Measurements from ENCODE around the gene POM121. TPM values are rescaled to one million over a fixed set of nuclear protein-coding genes. Genes with fewer than 3 reads are reported as not detected.
A peak's percentile ranks its signal among the peaks of the same experiment; 100 is the strongest.
"Not testable (repeated sequence)": the region's sequence is repeated elsewhere in the genome, so short reads cannot be mapped to it uniquely, and the experiment has no call there.

POM121 gene
- total and polyA plus RNA-seq, 12 donors, result 5.7 to 44.3 (median 21.4) TPM

- H3K4me1 ChIP-seq (replicated peaks in 1 of 2); H3K27ac ChIP-seq; H3K4me3 ChIP-seq; H3K9me3 ChIP-seq (replicated peaks in 1 of 3); H3K36me3 ChIP-seq (replicated peaks in 1 of 2); DNase-seq; intact Hi-C loops (cut with DNase I); H3K27me3 ChIP-seq: not testable (repeated sequence)
- TF ChIP-seq CTCF (IDR thresholded peaks at IDR 0.05), result peak in 3 of 6 experiments; percentile 16 to 29 (median 16)
- 85 to 94% (median 88%) methylated on average over 5 to 21 of the region's 22 CpGs for WGBS, 4 donors
Measured at GRCh38 chr7:72946130-72946745, 21.3 kb downstream of the POM121 start.

- H3K27ac ChIP-seq; H3K36me3 ChIP-seq (replicated peaks in 1 of 2); H3K9me3 ChIP-seq (replicated peaks in 1 of 3); DNase-seq; intact Hi-C loops (cut with DNase I); H3K4me1 ChIP-seq (replicated peaks in 1 of 2); H3K27me3 ChIP-seq; H3K4me3 ChIP-seq: not testable (repeated sequence)
- WGBS, 4 donors, result 45 to 80% (median 70%) methylated on average over 8 to 18 of the region's 23 CpGs
Measured at GRCh38 chr7:72948714-72949113, 23.8 kb downstream of the POM121 start.

GRCh38 chr7:72949276-72949675, 24.4 kb downstream of the POM121 start:
- WGBS, 4 donors, result 74 to 100% (median 83%) methylated on average over 1 to 9 of the region's 9 CpGs
- intact Hi-C loops (cut with DNase I); H3K36me3 ChIP-seq (replicated peaks in 1 of 2); H3K4me1 ChIP-seq (replicated peaks in 1 of 2); H3K4me3 ChIP-seq; H3K9me3 ChIP-seq (replicated peaks in 1 of 3); H3K27me3 ChIP-seq: not testable (repeated sequence)
- H3K27ac ChIP-seq, result peak overlapping the region in 1 of 5 donors; percentile 34
- DNase-seq, result peak in 1 of 7 donors; percentile 9

GRCh38 chr7:72949686-72950085, 24.8 kb downstream of the POM121 start:
- H3K9me3 ChIP-seq (replicated peaks in 1 of 3); intact Hi-C loops (cut with DNase I); H3K36me3 ChIP-seq (replicated peaks in 1 of 2); H3K27me3 ChIP-seq; H3K4me1 ChIP-seq (replicated peaks in 1 of 2); H3K4me3 ChIP-seq: not testable (repeated sequence)
- WGBS, 4 donors, result 67 to 100% (median 80%) methylated on average over 2 to 4 of the region's 6 CpGs
- peak in 6 of 7 donors; percentile 34 to 65 (median 55) for DNase-seq
- H3K27ac ChIP-seq, result peak overlapping the region in 1 of 5 donors; percentile 34

- 58% methylated on average over 3 of the region's 6 CpGs; no CpG with 5 or more reads in 3 of the 4 donors for WGBS, 4 donors
- H3K4me1 ChIP-seq (replicated peaks in 1 of 2); H3K9me3 ChIP-seq (replicated peaks in 1 of 3); H3K4me3 ChIP-seq; H3K36me3 ChIP-seq (replicated peaks in 1 of 2); H3K27me3 ChIP-seq; DNase-seq; H3K27ac ChIP-seq; intact Hi-C loops (cut with DNase I): not testable (repeated sequence)
Measured at GRCh38 chr7:72950432-72950831, 25.5 kb downstream of the POM121 start.

GRCh38 chr7:72953901-72954562, 29.1 kb downstream of the POM121 start:
- DNase-seq; H3K9me3 ChIP-seq (replicated peaks in 1 of 3); H3K27ac ChIP-seq; H3K27me3 ChIP-seq; intact Hi-C loops (cut with DNase I); H3K36me3 ChIP-seq (replicated peaks in 1 of 2); H3K4me1 ChIP-seq (replicated peaks in 1 of 2): not testable (repeated sequence)
- peak overlapping the region in 1 of 4 donors; percentile 46 for H3K4me3 ChIP-seq
- WGBS, 4 donors, result 17 to 33% (median 27%) methylated on average over 1 to 2 of the region's 43 CpGs; no CpG with 5 or more reads in 1 of the 4 donors

- 17 to 42% (median 35%) methylated on average over 4 to 14 of the region's 45 CpGs for WGBS, 4 donors
- DNase-seq, result peak in 1 of 7 donors; percentile 12
- intact Hi-C loops (cut with DNase I); H3K9me3 ChIP-seq (replicated peaks in 1 of 3); H3K27me3 ChIP-seq; H3K27ac ChIP-seq; H3K36me3 ChIP-seq (replicated peaks in 1 of 2); H3K4me1 ChIP-seq (replicated peaks in 1 of 2): not testable (repeated sequence)
- peak overlapping the region in 1 of 4 donors; percentile 46 for H3K4me3 ChIP-seq
Measured at GRCh38 chr7:72954563-72955198, 29.8 kb downstream of the POM121 start.

- 76 to 96% methylated on average over 4 of the region's 18 CpGs; no CpG with 5 or more reads in 2 of the 4 donors for WGBS, 4 donors
- H3K27me3 ChIP-seq; H3K4me1 ChIP-seq (replicated peaks in 1 of 2); H3K9me3 ChIP-seq (replicated peaks in 1 of 3); H3K36me3 ChIP-seq (replicated peaks in 1 of 2); H3K4me3 ChIP-seq; intact Hi-C loops (cut with DNase I); H3K27ac ChIP-seq: not testable (repeated sequence)
- DNase-seq, result peak in 1 of 7 donors; percentile 17
Measured at GRCh38 chr7:72960029-72960428, 35.1 kb downstream of the POM121 start.

GRCh38 chr7:72960626-72961345, 35.9 kb downstream of the POM121 start:
- H3K4me3 ChIP-seq; H3K36me3 ChIP-seq (replicated peaks in 1 of 2); H3K27ac ChIP-seq; H3K9me3 ChIP-seq (replicated peaks in 1 of 3); DNase-seq; H3K4me1 ChIP-seq (replicated peaks in 1 of 2); H3K27me3 ChIP-seq; intact Hi-C loops (cut with DNase I): not testable (repeated sequence)
- WGBS, 4 donors, result no CpG with 5 or more reads among the region's 20 CpGs

Data from adrenal gland (tissue), 12 donors.